MM.1S (cell line): ENCODE data around the gene IL22.

Source experiments
- DNase-seq: peaks from one replicate; pipeline ENCODE4 v3.0.0-alpha.2; 2015
- H2AFZ ChIP-seq: fragments of 300-600 bp; sonication (generic); 2 replicates; pipeline ENCODE4 v1.6.0; 2016; ENCODE audit warnings: antibody characterized with exemption, low read length
- H3F3A ChIP-seq: fragments of 300-600 bp; sonication (generic); 2 replicates; pipeline ENCODE4 v1.6.1; 2016; ENCODE audit warnings: mild to moderate bottlenecking, antibody characterized with exemption, low read length, moderate library complexity, mixed read lengths; ENCODE audit not compliant: insufficient read depth
- H3K27ac ChIP-seq: fragments of 300-600 bp; sonication (generic); 2 replicates; pipeline ENCODE4 v1.5.1; 2016; ENCODE audit warnings: mild to moderate bottlenecking, low read length
- H3K27me3 ChIP-seq: fragments of 300-600 bp; sonication (generic); replicated peaks from 2 replicates; pipeline ENCODE4 v1.6.0; 2016; ENCODE audit warnings: low read length; ENCODE audit not compliant: insufficient read depth
- H3K36me3 ChIP-seq: fragments of 300-600 bp; sonication (generic); replicated peaks from 2 replicates; pipeline ENCODE4 v1.6.1; 2016; ENCODE audit warnings: mild to moderate bottlenecking, low read length, mixed read lengths; ENCODE audit not compliant: insufficient read depth
- H3K4me1 ChIP-seq: fragments of 300-600 bp; sonication (generic); 2 replicates; pipeline ENCODE4 v1.6.1; 2016; ENCODE audit warnings: low read length, mixed read lengths
- H3K4me2 ChIP-seq: fragments of 300-600 bp; sonication (generic); 2 replicates; pipeline ENCODE4 v1.6.0; 2016; ENCODE audit warnings: low read depth, low read length
- H3K4me3 ChIP-seq: fragments of 300-600 bp; sonication (generic); 2 replicates; pipeline ENCODE4 v1.5.1; 2016; ENCODE audit warnings: low read length, mixed read lengths
- H3K79me2 ChIP-seq: fragments of 300-600 bp; sonication (generic); 2 replicates; pipeline ENCODE4 v1.6.1; 2016; ENCODE audit warnings: mixed run types, low read length, mixed read lengths
- H3K9ac ChIP-seq: fragments of 300-600 bp; sonication (generic); 2 replicates; pipeline ENCODE4 v1.6.1; 2016; ENCODE audit warnings: low read length, mixed read lengths
- H3K9me2 ChIP-seq: fragments of 300-600 bp; sonication (generic); replicated peaks from 2 replicates; pipeline ENCODE4 v1.6.1; 2016; ENCODE audit warnings: mild to moderate bottlenecking, low read length, mixed read lengths; ENCODE audit not compliant: insufficient read depth
- H3K9me3 ChIP-seq: fragments of 300-600 bp; sonication (generic); replicated peaks from 2 replicates; pipeline ENCODE4 v1.6.1; 2016; ENCODE audit warnings: mild to moderate bottlenecking, low read length, mixed read lengths; ENCODE audit not compliant: insufficient read depth
- H4K20me1 ChIP-seq: fragments of 300-600 bp; sonication (generic); 2 replicates; pipeline ENCODE4 v1.6.1; 2016; ENCODE audit warnings: mild to moderate bottlenecking, low read length, moderate library complexity, mixed read lengths; ENCODE audit not compliant: insufficient read depth
- CTCF ChIP-seq: fragments of 300-600 bp; sonication (generic); IDR thresholded peaks from 2 replicates; pipeline ENCODE4 v1.5.1; 2016; ENCODE audit warnings: antibody characterized with exemption, low read length, mixed read lengths
- EZH2 ChIP-seq: fragments of 300-600 bp; sonication (generic); optimal IDR thresholded peaks from 2 replicates; pipeline ENCODE3; 2017; ENCODE audit warnings: low read depth, mild to moderate bottlenecking, antibody characterized with exemption, low read length, mixed read lengths
- EZH2phosphoT487 ChIP-seq: fragments of 300-600 bp; sonication (generic); IDR thresholded peaks from 2 replicates; pipeline ENCODE4 v1.6.1; 2018; ENCODE audit warnings: antibody characterized with exemption, low read length

IL22 gene

GRCh38 chr12:68276402-68276930 lies 23.1 kb upstream of the IL22 start:
- Histone ChIP-seq H3K27me3 (no peaks in the 10 kb centered on the region), H3K4me3 (no peak overlapping the region), H3F3A (no peaks in the 10 kb centered on the region), H3K9me2 (no peaks in the 10 kb centered on the region), H3K9me3 (no peaks in the 10 kb centered on the region), H3K9ac (no peak overlapping the region), H2AFZ (no peak overlapping the region), H3K79me2 (no peaks in the 10 kb centered on the region), H3K4me2 (no peak overlapping the region), H4K20me1 (no peaks in the 10 kb centered on the region), H3K27ac (no peak overlapping the region), H3K36me3 (no peaks in the 10 kb centered on the region), H3K4me1 (no peaks in the 10 kb centered on the region)
- DNase-seq, result no peak
- no peak for TF ChIP-seq CTCF
- no peak for TF ChIP-seq EZH2
- no peak for TF ChIP-seq EZH2phosphoT487

- no peak for TF ChIP-seq EZH2phosphoT487
- no peak for TF ChIP-seq EZH2
- TF ChIP-seq CTCF, result no peak
- Histone ChIP-seq H4K20me1 (no peaks in the 10 kb centered on the region), H3K79me2 (no peaks in the 10 kb centered on the region), H3K9me2 (no peaks in the 10 kb centered on the region), H3K4me1 (no peaks in the 10 kb centered on the region), H3K9ac (no peak overlapping the region), H2AFZ (no peak overlapping the region), H3K27me3 (no peaks in the 10 kb centered on the region), H3K36me3 (no peaks in the 10 kb centered on the region), H3K9me3 (no peaks in the 10 kb centered on the region), H3F3A (no peaks in the 10 kb centered on the region), H3K4me2 (no peak overlapping the region), H3K27ac (no peak overlapping the region), H3K4me3 (no peak overlapping the region)
- no peak for DNase-seq
Measured at GRCh38 chr12:68272732-68273131, 19.3 kb upstream of the IL22 start.

- H3K9me3 ChIP-seq, result no peaks in the 10 kb centered on the region
- no peak overlapping the region for H3K4me2 ChIP-seq
- no peaks in the 10 kb centered on the region for H3K9me2 ChIP-seq
- no peaks in the 10 kb centered on the region for H3K4me1 ChIP-seq
- H3K9ac ChIP-seq, result no peak overlapping the region
- DNase-seq, result no peak
- no peaks in the 10 kb centered on the region for H3K79me2 ChIP-seq
- H2AFZ ChIP-seq, result no peak overlapping the region
- H4K20me1 ChIP-seq, result no peaks in the 10 kb centered on the region
- no peak overlapping the region for H3K27ac ChIP-seq
- H3K36me3 ChIP-seq, result no peaks in the 10 kb centered on the region
- no peaks in the 10 kb centered on the region for H3F3A ChIP-seq
- H3K4me3 ChIP-seq, result no peak overlapping the region
- no peaks in the 10 kb centered on the region for H3K27me3 ChIP-seq
- TF ChIP-seq CTCF (no peak), EZH2 (no peak)
Measured at GRCh38 chr12:68271346-68271745, 17.9 kb upstream of the IL22 start.
